Measurements from ENCODE around the gene SND1. TPM values are rescaled to one million over a fixed set of nuclear protein-coding genes. Genes with fewer than 3 reads are reported as not detected.

SND1 gene
- total and polyA plus RNA-seq, 7 donors, result 29.2 to 72.8 (median 48.2) TPM

GRCh38 chr7:127768241-127768640 lies 116.2 kb downstream of the SND1 start:
- Histone ChIP-seq H3K9me3 (no peaks in the 10 kb centered on the region), H3K4me3 (no peak overlapping the region), H3K4me1 (no peaks in the 10 kb centered on the region), H3K36me3 (ENCODE audit: insufficient read depth in 1 of 2, low read depth in 1 of 2) (no peaks in the 10 kb centered on the region), H3K27ac (no peak overlapping the region), H3K27me3 (ENCODE audit: insufficient read depth in 3 of 3, low read length in 2 of 3) (no peaks in the 10 kb centered on the region)
- intact Hi-C loops (cut with DNase I), result no loop called here
- 94 to 96% (median 94%) methylated on average over 2 of the region's 2 CpGs for WGBS, 3 donors
- no peak for TF ChIP-seq CTCF (IDR thresholded peaks at IDR 0.05)
- DNase-seq, result no peak
- ATAC-seq, result no peak

GRCh38 chr7:127769137-127769536 lies 117.1 kb downstream of the SND1 start:
- Histone ChIP-seq H3K9me3 (no peaks in the 10 kb centered on the region), H3K27ac (no peak overlapping the region), H3K4me3 (no peak overlapping the region), H3K27me3 (ENCODE audit: insufficient read depth in 3 of 3, low read length in 2 of 3) (no peaks in the 10 kb centered on the region), H3K36me3 (ENCODE audit: insufficient read depth in 1 of 2, low read depth in 1 of 2) (no peaks in the 10 kb centered on the region), H3K4me1 (no peaks in the 10 kb centered on the region)
- no peak for TF ChIP-seq CTCF (IDR thresholded peaks at IDR 0.05)
- DNase-seq (no peak), ATAC-seq (no peak)
- intact Hi-C loops (cut with DNase I), result no loop called here
- 85 to 89% (median 88%) methylated on average over 4 of the region's 4 CpGs for WGBS, 3 donors

GRCh38 chr7:127769696-127770400 lies 117.9 kb downstream of the SND1 start:
- no peak for ATAC-seq

GRCh38 chr7:127770885-127771284 lies 118.9 kb downstream of the SND1 start:
- TF ChIP-seq CTCF (IDR thresholded peaks at IDR 0.05), result no peak
- intact Hi-C loops (cut with DNase I), result no loop called here
- DNase-seq (no peak), ATAC-seq (peak in 1 of 4 donors; percentile 46)
- Histone ChIP-seq H3K4me1 (no peaks in the 10 kb centered on the region), H3K36me3 (ENCODE audit: insufficient read depth in 1 of 2, low read depth in 1 of 2) (no peaks in the 10 kb centered on the region), H3K27me3 (ENCODE audit: insufficient read depth in 3 of 3, low read length in 2 of 3) (no peaks in the 10 kb centered on the region), H3K27ac (no peak overlapping the region), H3K9me3 (no peaks in the 10 kb centered on the region), H3K4me3 (no peak overlapping the region)
- 47 to 60% (median 48%) methylated on average over 4 of the region's 4 CpGs for WGBS, 3 donors

More at GRCh38 chr7:127769696-127770400, 117.9 kb downstream of the SND1 start:
- Histone ChIP-seq H3K27ac (no peak overlapping the region), H3K27me3 (ENCODE audit: insufficient read depth in 3 of 3, low read length in 2 of 3) (no peaks in the 10 kb centered on the region), H3K4me1 (no peaks in the 10 kb centered on the region), H3K4me3 (no peak overlapping the region), H3K9me3 (no peaks in the 10 kb centered on the region), H3K36me3 (ENCODE audit: insufficient read depth in 1 of 2, low read depth in 1 of 2) (no peaks in the 10 kb centered on the region)
- no peak for DNase-seq
- intact Hi-C loops (cut with DNase I), result no loop called here
- 63 to 89% (median 71%) methylated on average over 4 of the region's 4 CpGs for WGBS, 3 donors
- no peak for TF ChIP-seq CTCF (IDR thresholded peaks at IDR 0.05)

- no peak overlapping the region for H3K27ac ChIP-seq
- no peak for DNase-seq
- H3K4me3 ChIP-seq, result no peak overlapping the region
- ATAC-seq, result no peak
- intact Hi-C loops (cut with DNase I), result no loop called here
- no peaks in the 10 kb centered on the region for H3K36me3 ChIP-seq (ENCODE audit: insufficient read depth in 1 of 2, low read depth in 1 of 2)
- H3K4me1 ChIP-seq, result no peaks in the 10 kb centered on the region
- no peaks in the 10 kb centered on the region for H3K27me3 ChIP-seq (ENCODE audit: insufficient read depth in 3 of 3, low read length in 2 of 3)
- 59 to 74% (median 63%) methylated on average over 5 of the region's 5 CpGs for WGBS, 3 donors
- no peak for TF ChIP-seq CTCF (IDR thresholded peaks at IDR 0.05)
- no peaks in the 10 kb centered on the region for H3K9me3 ChIP-seq
Measured at GRCh38 chr7:127771707-127772106, 119.7 kb downstream of the SND1 start.
